Measurements from ENCODE around the gene ARSI.

DNA sequence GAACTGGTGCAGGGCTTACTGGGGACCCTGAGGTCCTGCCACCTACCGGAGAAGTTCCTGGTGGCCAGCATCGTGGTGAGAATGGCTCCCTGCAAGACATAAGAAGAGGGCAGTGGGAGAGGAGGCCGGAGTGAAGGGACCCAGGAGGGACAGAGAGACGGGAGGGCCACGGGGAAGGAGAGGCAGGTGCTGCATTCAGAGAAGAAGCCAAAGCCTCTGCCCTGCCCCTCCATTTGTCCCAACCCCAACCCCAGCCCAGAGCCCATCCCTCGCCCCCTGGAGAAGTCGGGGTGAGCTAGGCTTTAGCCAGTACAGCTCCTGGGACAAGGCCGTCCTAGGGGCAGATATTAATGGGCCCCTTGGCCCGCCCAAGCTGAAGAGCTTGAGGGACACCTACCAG is 55.0 kb downstream of the ARSI start:
- no peak for TF ChIP-seq POLR2A (IDR thresholded peaks at IDR 0.05; ENCODE audit: low read depth, low read length)
- no peak for TF ChIP-seq POLR2AphosphoS5 (IDR thresholded peaks at IDR 0.05; ENCODE audit: low read depth, low read length)
- no peak for TF ChIP-seq TAF1 (IDR thresholded peaks at IDR 0.05; ENCODE audit: low read depth, low read length)
- no peak for TF ChIP-seq PAX5 (IDR thresholded peaks at IDR 0.05; ENCODE audit: insufficient read depth, low read length, severe bottlenecking)
- TF ChIP-seq SPI1 (IDR thresholded peaks at IDR 0.05; ENCODE audit: low read depth, low read length), result no peak
- no peak for TF ChIP-seq POU2F2 (IDR thresholded peaks at IDR 0.05; ENCODE audit: low read depth, low read length)

Measured in GM12891 (cell line).